GM19468 (cell line): Measurements from ENCODE around the gene CCDC124.
"Not testable (repeated sequence)": the region's sequence is repeated elsewhere in the genome, so short reads cannot be mapped to it uniquely, and the experiment has no call there.

Experiments
- ATAC-seq: cut with Tn5 transposase; IDR thresholded peaks from one replicate; pipeline ENCODE4 v1.9.1; 2021; ENCODE audit warnings: mild to moderate bottlenecking, moderate library complexity, moderate number of reproducible peaks; ENCODE audit not compliant: unreplicated experiment; ENCODE audit errors: extremely low read depth

CCDC124 gene

GRCh38 chr19:17977488-17977887 lies 44.7 kb downstream of the CCDC124 start:
- ATAC-seq: no peak

GRCh38 chr19:17981611-17982010 lies 48.8 kb downstream of the CCDC124 start:
- no peak for ATAC-seq

DNA sequence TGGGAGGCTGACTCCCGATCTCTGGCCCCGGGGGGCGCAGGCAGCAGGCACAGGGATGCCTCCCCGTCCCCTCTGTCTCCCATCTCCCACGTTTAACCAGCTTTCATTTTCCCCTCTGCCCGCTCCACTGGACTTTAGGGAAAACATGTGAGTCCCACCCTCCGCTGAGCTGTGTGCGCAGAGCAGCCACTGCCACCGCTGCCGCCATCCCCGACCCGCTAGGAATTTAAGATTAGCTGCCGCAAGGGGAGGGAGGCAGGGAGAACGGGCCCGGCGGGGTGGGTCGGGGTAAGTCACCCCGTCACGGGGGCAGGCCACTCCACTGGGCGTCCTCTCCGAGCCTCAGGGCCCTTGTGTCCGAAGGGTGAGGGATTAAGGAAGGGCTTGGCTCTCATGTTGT lies 49.6 kb downstream of the CCDC124 start:
- ATAC-seq: no peak

DNA sequence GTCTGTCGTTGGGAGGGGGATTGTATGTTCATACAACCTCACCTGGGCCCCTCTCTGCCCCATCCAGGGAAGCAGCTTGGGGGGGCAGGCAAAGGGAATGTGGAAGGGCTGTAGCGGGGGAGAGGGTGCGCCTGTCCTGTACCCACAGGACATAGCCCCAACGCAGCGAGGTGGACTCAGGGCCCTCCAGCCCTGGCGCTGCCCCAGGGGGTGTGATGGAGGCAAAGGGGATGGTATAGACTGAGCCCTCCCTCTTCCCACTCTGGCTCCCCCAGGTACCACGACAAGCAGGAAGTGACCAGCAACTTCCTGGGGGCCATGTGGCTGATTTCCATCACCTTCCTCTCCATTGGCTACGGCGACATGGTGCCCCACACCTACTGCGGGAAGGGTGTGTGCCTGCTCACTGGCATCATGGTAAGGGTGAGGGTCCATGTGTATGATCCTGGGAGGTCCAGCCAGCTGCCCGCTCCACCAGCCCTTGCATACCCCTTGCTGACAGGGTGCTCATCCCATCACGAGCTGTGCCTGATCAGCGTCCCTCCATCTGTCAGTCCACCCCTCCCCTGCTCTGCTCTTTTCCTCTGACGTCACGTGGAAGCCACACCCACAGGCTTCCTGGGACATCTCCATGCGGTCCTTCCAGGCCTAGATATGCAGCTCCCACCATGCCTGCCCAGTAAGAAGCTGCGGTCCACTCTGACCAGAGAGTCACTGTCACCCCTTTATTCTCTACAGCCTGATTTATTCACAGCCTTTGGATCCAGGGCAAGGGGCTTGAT lies 52.4 kb downstream of the CCDC124 start:
- ATAC-seq: no peak

DNA sequence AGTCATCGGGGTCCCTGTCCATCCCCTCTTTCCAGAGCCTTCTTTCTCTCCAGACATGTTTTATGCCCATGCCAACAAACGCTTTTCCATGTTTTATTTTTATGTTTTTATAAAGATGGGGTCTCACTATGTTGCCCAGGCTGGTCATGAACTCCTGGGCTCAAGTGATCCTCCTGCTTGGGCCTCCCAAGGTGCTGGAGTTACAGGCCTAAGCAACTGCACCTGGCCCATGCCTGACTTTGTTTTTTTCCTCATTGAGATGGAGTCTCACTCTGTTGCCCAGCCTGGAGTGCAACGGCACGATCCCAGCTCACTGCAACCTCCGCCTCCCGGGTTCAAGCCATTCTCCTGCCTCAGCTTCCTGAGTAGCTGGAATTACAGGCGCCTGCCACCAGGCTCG lies 53.8 kb downstream of the CCDC124 start:
- not testable (repeated sequence) for ATAC-seq

DNA sequence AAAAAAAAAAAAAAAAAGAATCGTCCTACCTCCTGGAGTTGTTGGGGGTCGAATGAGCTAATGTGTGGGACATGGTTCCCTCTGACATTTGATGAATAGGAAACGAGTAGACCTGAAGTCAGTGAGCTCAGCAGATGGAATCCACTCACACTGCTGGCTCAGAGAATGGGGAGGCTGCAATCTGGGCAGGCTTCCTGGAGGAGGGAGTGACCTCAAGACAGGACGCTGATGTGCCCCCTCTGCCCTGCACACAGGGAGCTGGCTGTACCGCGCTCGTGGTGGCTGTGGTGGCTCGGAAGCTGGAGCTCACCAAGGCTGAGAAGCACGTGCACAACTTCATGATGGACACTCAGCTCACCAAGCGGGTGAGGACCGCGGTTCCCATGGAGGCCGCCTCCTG lies 55.3 kb downstream of the CCDC124 start:
- no peak for ATAC-seq

DNA sequence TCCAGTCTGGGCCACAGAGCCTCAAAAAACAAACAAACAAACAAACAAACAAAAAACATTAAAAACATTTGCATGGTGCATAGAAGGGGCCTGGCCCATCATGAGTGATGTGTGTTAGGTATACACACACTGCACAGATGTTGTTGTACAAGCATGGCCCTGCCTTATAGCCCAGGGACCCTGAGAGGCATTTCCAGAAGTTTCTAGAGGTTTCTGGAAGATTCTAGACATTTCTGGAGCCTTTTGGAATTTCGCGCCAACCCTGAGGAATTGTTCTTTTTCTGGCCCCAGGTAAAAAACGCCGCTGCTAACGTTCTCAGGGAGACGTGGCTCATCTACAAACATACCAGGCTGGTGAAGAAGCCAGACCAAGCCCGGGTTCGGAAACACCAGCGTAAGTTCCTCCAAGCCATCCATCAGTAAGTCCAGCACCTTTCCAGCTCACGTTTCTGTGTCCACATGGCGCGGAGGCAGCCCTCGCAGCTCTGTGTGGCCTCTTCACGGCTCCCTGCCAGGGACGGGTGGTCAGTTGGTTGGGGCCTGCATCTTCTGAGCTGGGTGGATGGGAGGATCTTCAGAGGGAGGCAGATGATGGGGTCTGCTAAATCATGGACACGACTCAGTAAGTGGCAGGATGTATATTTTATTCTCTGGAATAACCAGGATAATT lies 56.7 kb downstream of the CCDC124 start:
- ATAC-seq: no peak

GRCh38 chr19:17993076-17993813 lies 60.4 kb downstream of the CCDC124 start:
- ATAC-seq: no peak
